Fibroblast of mammary gland (primary cell): ENCODE measurements around the gene ADNP.
A peak's percentile ranks its signal among the peaks of the same experiment; 100 is the strongest.

ENCODE experiments used
- DNase-seq: peaks from one replicate; pipeline ENCODE4 v3.0.0-alpha.2; 2010; ENCODE audit warnings: low read depth
- H3K4me3 ChIP-seq: 2 replicates; pipeline ENCODE4 v1.5.1; 2011; ENCODE audit warnings: low read depth, mild to moderate bottlenecking, low read length, moderate library complexity; ENCODE audit not compliant: control insufficient read depth
- CTCF ChIP-seq: conservative IDR thresholded peaks from 2 replicates; pipeline ENCODE4 v1.5.1; 2011; ENCODE audit warnings: low read depth, low read length, inconsistent platforms; ENCODE audit not compliant: control insufficient read depth, insufficient read depth

The ADNP gene

GRCh38 chr20:50845566-50846215, 85.5 kb downstream of the ADNP start:
- H3K4me3 ChIP-seq: no peak overlapping the region
- no peak for DNase-seq
- TF ChIP-seq CTCF: no peak

GRCh38 chr20:50844430-50845100, 86.7 kb downstream of the ADNP start:
- TF ChIP-seq CTCF: no peak
- DNase-seq: peak; percentile 82
- H3K4me3 ChIP-seq: no peak overlapping the region

- TF ChIP-seq CTCF: no peak
- no peak for DNase-seq
- H3K4me3 ChIP-seq: no peak overlapping the region
Observed at GRCh38 chr20:50843331-50844276, 87.6 kb downstream of the ADNP start.

GRCh38 chr20:50842821-50843220, 88.4 kb downstream of the ADNP start:
- no peak overlapping the region for H3K4me3 ChIP-seq
- no peak for DNase-seq
- no peak for TF ChIP-seq CTCF
